Skeletal muscle tissue (tissue), 4 donors: Measurements from ENCODE around the gene MAGI1. TPM values are rescaled to one million over a fixed set of nuclear protein-coding genes. Genes with fewer than 3 reads are reported as not detected.

Source experiments
- H3K27ac ChIP-seq: one replicate; pipeline ENCODE4 v1.7.0; 2013; ENCODE audit warnings: mild to moderate bottlenecking, low read depth, low read length, inconsistent platforms
- H3K27me3 ChIP-seq, 3 donors: one replicate each; pipeline ENCODE4 v1.7.0; 2013; ENCODE audit warnings: low read length in 3 of 3; ENCODE audit not compliant: control insufficient read depth in 3 of 3, insufficient read depth in 3 of 3
- H3K36me3 ChIP-seq, 3 donors: one replicate each; pipeline ENCODE4 v1.7.0; 2013; ENCODE audit warnings: low read length in 3 of 3; ENCODE audit not compliant: control insufficient read depth in 3 of 3, insufficient read depth in 3 of 3
- H3K4me1 ChIP-seq, 3 donors: one replicate each; pipeline ENCODE4 v1.7.0; 2013; ENCODE audit warnings: low read length in 3 of 3, mild to moderate bottlenecking in 3 of 3; ENCODE audit not compliant: control insufficient read depth in 3 of 3, insufficient read depth in 3 of 3
- H3K4me3 ChIP-seq, 3 donors: one replicate each; pipeline ENCODE4 v1.7.0; 2013; ENCODE audit warnings: low read length in 3 of 3
- H3K9ac ChIP-seq, 3 donors: one replicate each; pipeline ENCODE4 v1.7.0; 2013; ENCODE audit warnings: low read length in 3 of 3, mild to moderate bottlenecking in 3 of 3, moderate library complexity in 2 of 3, low read depth in 1 of 3
- H3K9me3 ChIP-seq, 3 donors: one replicate each; pipeline ENCODE4 v1.7.0; 2013; ENCODE audit warnings: low read length in 3 of 3; ENCODE audit not compliant: control insufficient read depth in 3 of 3
- total RNA-seq: library from RNA; depleted of rRNA; stranded (reverse); fragments of >200 nt; gene quantifications from one replicate; pipeline ENCODE4 v1.2.3, GENCODE V29; 2014
- donor health status: Osteomylitis.

MAGI1 gene
- total RNA-seq, 1 donor from 2014 or later, result 23.5 TPM

DNA sequence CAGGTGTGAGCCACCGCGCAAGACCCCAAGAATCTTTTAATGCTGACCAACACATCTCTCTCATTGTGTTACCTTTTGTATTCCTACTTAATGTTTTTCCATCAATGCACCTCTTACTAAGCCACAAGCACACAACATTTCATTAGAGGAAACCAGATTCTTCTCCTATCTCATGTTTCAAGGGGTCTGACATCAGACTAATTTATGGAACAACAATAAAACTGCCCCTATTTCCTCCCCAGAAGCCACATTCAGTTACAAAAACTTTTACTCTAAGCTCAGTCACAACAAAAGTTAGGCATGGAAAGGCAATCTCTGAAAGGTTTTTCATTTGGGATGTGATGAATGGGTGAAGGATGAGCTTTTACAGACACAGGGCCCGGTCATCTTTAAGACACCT lies 251.8 kb downstream of the MAGI1 start:
- no peak overlapping the region for H3K27ac ChIP-seq
- H3K9ac ChIP-seq, result no peak overlapping the region
- no peak overlapping the region for H3K4me3 ChIP-seq
- H3K9me3 ChIP-seq, result no peaks in the 10 kb centered on the region
- H3K4me1 ChIP-seq, result peaks cover 3 to 5% (median 3%) of the 10 kb centered on the region in 3 donors
- H3K36me3 ChIP-seq, result no peaks in the 10 kb centered on the region
- no peaks in the 10 kb centered on the region for H3K27me3 ChIP-seq

- H3K9ac ChIP-seq, result no peak overlapping the region
- peaks cover 3 to 5% (median 3%) of the 10 kb centered on the region in 3 donors for H3K4me1 ChIP-seq
- no peak overlapping the region for H3K27ac ChIP-seq
- no peaks in the 10 kb centered on the region for H3K9me3 ChIP-seq
- H3K27me3 ChIP-seq, result no peaks in the 10 kb centered on the region
- no peak overlapping the region for H3K4me3 ChIP-seq
- no peaks in the 10 kb centered on the region for H3K36me3 ChIP-seq
Observed at GRCh38 chr3:65785065-65785645, 253.6 kb downstream of the MAGI1 start.

GRCh38 chr3:65783117-65783516 lies 255.6 kb downstream of the MAGI1 start:
- H3K27ac ChIP-seq, result no peak overlapping the region
- H3K36me3 ChIP-seq, result no peaks in the 10 kb centered on the region
- peaks cover 3 to 8% (median 5%) of the 10 kb centered on the region in 3 donors for H3K4me1 ChIP-seq
- H3K27me3 ChIP-seq, result no peaks in the 10 kb centered on the region
- no peaks in the 10 kb centered on the region for H3K9me3 ChIP-seq
- H3K4me3 ChIP-seq, result no peak overlapping the region
- no peak overlapping the region for H3K9ac ChIP-seq

- Histone ChIP-seq H3K9ac (no peak overlapping the region), H3K36me3 (no peaks in the 10 kb centered on the region), H3K4me1 (peaks cover 2 to 5% (median 3%) of the 10 kb centered on the region in 3 donors), H3K9me3 (no peaks in the 10 kb centered on the region), H3K27ac (no peak overlapping the region), H3K27me3 (no peaks in the 10 kb centered on the region), H3K4me3 (no peak overlapping the region)
Observed at GRCh38 chr3:65781594-65781993, 257.1 kb downstream of the MAGI1 start.

- H3K27ac ChIP-seq, result no peak overlapping the region
- H3K9ac ChIP-seq, result no peak overlapping the region
- no peaks in the 10 kb centered on the region for H3K36me3 ChIP-seq
- H3K9me3 ChIP-seq, result no peaks in the 10 kb centered on the region
- H3K27me3 ChIP-seq, result no peaks in the 10 kb centered on the region
- H3K4me3 ChIP-seq, result no peak overlapping the region
- H3K4me1 ChIP-seq, result peaks cover 0 to 5% (median 2%) of the 10 kb centered on the region in 3 donors
Observed at GRCh38 chr3:65779390-65779789, 259.3 kb downstream of the MAGI1 start.

DNA sequence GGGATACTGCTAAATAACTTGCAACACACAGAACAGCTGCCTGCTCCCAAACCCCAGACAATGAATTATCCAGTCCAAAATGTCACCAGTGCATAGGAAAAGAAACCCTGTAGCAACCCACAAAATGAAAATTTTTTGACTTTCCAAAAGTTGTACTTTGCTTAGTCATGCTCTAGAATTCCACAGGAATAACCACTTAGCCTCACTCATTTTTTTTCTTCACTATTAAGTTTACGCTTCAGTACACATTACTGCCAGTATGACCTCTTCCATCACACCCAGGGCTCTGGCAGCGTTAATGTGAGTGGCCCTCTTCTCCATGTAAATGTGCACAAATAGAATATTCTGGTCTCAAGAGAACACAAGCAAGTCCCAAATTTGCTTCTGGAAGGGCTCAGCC lies 259.8 kb downstream of the MAGI1 start:
- no peaks in the 10 kb centered on the region for H3K27me3 ChIP-seq
- H3K9ac ChIP-seq, result no peak overlapping the region
- H3K36me3 ChIP-seq, result no peaks in the 10 kb centered on the region
- no peak overlapping the region for H3K4me3 ChIP-seq
- H3K9me3 ChIP-seq, result no peaks in the 10 kb centered on the region
- H3K27ac ChIP-seq, result no peak overlapping the region
- H3K4me1 ChIP-seq, result peaks cover 0 to 5% (median 2%) of the 10 kb centered on the region in 3 donors

DNA sequence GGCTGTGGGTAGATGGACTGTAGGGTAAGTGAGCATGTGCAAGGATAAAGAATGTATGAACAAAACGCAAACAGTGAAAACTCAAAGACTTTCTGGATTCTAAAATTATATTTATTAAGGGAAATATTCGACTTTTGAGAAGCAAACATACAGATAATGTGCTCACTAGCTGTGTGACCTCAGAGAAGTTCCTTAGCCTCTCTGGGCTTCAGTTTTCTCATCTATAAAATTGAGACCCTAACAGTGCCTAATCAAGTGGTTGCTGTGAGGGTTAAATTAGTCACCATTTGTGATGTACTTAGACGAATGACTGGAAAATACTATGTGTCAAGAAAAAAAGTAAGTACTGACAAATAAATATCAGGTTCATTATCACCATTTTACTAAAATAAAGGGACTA lies 261.7 kb downstream of the MAGI1 start:
- H3K4me3 ChIP-seq, result no peak overlapping the region
- no peak overlapping the region for H3K9ac ChIP-seq
- peaks cover 0 to 7% (median 2%) of the 10 kb centered on the region in 3 donors for H3K4me1 ChIP-seq
- no peak overlapping the region for H3K27ac ChIP-seq
- no peaks in the 10 kb centered on the region for H3K27me3 ChIP-seq
- H3K36me3 ChIP-seq, result no peaks in the 10 kb centered on the region
- H3K9me3 ChIP-seq, result no peaks in the 10 kb centered on the region

DNA sequence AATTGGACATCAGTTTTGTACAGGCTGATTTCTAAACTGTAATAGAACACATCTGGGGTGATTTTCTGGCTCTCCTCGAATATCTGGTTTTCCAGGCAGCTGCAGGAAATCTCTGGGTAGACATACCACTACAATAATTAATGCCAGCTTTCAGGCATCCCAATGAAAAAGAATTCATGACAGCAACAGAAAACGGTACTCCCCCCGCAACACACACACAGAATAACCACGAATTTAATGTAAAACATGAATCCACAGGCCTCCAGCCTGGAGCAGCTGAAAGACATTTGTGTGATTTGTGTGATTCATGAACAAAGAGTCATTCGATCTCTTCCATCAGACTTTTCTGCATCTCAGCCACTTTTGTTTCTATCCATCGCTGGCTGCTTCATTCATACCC lies 262.2 kb downstream of the MAGI1 start:
- Histone ChIP-seq H3K27ac (no peak overlapping the region), H3K9me3 (no peaks in the 10 kb centered on the region), H3K4me1 (peaks cover 0 to 8% (median 2%) of the 10 kb centered on the region in 3 donors), H3K4me3 (no peak overlapping the region), H3K36me3 (no peaks in the 10 kb centered on the region), H3K9ac (no peak overlapping the region), H3K27me3 (no peaks in the 10 kb centered on the region)

DNA sequence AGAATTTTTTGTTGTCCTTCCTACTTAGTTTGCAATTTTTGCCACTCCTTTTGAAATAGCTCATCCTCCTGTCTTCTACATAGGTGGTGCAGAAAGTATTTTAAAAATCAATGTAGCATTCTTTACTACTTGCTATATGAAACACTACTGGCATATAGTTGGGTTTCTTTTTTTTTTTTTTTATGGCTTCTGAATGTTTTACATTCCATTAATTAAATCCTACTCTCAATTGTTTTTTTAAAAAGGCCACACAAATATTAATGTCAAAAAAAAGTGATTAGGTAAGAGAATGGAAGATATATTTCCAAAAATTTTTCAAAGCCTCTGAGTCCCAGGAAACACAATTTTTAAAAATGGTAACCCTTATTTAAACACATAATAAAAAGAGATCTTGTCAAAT lies 262.6 kb downstream of the MAGI1 start:
- H3K36me3 ChIP-seq, result no peaks in the 10 kb centered on the region
- H3K9ac ChIP-seq, result no peak overlapping the region
- no peak overlapping the region for H3K4me3 ChIP-seq
- peaks cover 0 to 8% (median 2%) of the 10 kb centered on the region in 3 donors for H3K4me1 ChIP-seq
- no peak overlapping the region for H3K27ac ChIP-seq
- H3K9me3 ChIP-seq, result no peaks in the 10 kb centered on the region
- no peaks in the 10 kb centered on the region for H3K27me3 ChIP-seq

DNA sequence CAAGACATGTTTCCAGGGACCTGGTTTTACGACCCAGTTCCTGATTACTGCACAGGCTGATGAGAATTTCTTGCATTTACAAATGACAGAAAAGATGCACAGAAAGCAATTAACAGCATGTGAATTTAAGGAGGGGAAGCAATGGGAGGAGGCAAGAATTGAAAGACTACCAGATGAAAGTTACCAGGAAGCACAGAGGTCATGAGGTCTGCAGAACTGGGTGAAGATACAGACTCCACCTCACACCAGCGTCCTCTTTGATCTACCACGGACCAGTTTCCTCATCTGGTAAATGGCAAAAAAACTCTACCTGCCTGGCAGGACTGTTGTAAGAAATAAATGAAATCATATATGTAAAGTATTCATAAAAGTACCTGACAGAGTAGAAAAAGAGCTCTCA lies 266.0 kb downstream of the MAGI1 start:
- Histone ChIP-seq H3K4me1 (peaks cover 0 to 3% (median 0%) of the 10 kb centered on the region in 3 donors), H3K9ac (no peak overlapping the region), H3K36me3 (no peaks in the 10 kb centered on the region), H3K27me3 (no peaks in the 10 kb centered on the region), H3K4me3 (no peak overlapping the region), H3K9me3 (no peaks in the 10 kb centered on the region), H3K27ac (no peak overlapping the region)
